Brain pericyte (primary cell): ENCODE measurements around the gene HIPK2.

Experiments
- DNase-seq: peaks from one replicate; pipeline ENCODE4 v3.0.0-alpha.2; 2012; ENCODE audit warnings: low read depth, low spot score

Gene HIPK2

DNA sequence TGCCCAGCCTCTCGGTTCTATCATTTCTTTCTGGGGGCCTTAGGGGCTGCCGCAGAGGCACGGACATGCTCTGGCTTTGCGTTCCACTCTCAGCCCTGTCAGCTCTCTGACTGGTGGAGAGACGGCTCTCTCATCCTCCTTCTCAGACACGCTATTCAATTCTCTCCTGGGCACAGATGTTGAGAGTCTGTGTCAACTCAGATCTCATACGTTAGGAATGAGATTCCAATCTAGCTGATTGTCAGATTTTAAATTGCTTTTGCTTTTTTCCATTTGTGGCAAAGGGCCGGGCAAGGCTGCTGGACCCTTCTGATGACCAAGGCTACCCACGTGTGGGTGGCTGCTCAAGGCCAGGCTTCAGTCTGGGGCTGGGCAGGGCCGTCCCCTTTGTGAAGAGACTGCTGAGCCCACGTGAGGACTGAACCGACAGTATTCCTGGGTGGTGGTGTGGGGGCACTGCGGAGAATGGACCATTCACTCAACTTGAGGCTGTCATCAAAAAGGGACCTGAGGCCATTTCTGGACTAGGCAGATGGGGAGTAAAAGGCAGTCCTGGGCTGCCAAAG is 182.8 kb downstream of the HIPK2 start:
- DNase-seq, result no peak

DNA sequence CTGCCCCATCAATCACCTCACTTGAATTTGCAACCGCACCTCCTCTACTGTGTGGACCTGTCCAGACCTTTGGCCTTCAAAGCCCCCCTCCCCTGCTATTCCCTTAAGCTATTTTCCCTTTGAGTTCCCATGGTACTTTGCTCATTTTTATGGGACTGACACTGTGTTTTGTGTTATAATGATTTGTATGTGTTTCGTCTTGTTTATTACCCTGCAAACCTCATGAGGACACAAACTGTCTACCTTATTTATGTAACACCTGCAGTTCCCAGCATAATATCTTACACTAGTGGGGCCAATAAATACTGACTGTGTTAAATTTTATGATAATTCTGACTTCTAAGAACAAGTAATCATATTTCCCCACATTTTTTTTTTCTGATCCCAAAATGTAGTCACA is 183.7 kb downstream of the HIPK2 start:
- no peak for DNase-seq

DNA sequence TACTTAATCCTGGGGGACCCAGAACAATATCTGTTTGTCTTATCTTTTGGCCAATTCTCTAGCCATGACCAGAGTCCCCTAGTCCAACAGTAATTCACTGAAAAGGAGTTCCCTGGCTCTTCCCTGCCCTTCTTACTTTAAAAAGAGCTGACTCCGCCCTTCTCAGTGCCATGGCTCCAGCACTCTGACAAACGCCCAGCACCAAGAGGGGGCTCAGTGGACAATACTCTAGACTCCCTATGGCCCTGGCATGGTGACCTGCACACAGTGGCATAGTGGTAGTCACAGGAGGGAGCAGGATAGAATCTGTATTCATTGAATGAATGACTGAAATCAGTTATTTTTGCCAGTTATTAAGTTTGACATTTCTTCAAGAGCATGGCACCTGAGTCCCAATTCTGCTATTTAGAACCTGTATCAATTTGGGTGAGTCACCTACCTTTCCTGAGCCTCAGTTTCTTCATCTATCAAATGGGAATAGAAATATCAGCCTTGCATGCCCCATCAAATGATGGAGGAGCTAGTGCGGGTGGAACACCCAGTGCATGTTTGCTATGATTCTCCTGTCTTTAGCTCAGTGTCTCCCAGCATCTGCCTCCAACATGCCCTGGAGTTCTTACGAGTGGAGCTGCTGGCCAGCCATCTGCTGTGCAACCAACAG is 184.9 kb downstream of the HIPK2 start:
- no peak for DNase-seq

DNA sequence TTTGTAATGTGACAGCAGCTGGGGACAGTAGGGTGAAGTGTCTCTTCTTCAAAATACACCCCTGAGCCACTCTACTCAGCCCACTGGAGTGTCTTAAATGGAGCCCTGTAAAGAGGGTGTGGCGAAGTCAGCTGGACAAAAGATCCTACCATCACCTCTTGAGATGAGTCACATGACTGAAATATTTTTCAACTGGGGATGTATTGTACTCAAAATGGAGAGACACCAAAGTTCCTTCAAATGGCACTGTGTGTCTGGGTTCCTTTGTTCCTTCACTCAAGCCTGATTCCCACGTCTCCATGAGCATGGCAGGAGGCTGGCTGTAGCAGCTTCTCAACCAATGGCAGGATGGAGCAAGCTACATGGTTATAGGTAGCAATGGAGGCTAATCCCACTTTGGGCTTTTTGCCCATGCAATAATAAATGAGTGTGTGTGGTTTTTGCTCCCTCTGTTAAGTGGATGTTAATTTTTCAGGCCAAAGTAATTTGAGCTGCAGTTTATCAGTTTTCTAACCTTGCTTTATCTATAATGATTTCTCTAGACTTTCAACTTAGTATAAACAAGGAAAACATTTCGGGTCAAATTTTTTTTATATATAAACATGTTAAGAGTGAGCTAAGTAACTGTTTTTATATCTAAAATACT is 186.1 kb downstream of the HIPK2 start:
- DNase-seq, result no peak

DNA sequence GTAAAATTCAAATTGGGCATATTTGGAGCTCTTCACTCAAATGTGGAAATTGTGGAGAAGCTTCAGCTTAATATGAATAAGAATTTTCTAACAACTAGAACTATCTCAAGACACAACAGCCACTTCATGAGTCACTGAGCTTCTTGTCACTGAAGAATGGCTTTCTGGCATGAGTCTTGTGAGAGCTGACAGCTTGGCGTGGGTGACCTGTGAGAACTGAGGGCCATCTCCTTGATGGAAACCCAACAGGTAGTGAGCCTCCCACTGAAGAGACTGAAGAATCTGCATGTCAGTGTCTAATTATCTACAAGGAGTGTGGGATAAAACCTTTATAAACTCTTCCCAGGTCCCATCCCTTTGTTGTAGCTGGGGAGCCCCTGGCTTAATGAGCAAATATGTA is 188.3 kb downstream of the HIPK2 start:
- no peak for DNase-seq

DNA sequence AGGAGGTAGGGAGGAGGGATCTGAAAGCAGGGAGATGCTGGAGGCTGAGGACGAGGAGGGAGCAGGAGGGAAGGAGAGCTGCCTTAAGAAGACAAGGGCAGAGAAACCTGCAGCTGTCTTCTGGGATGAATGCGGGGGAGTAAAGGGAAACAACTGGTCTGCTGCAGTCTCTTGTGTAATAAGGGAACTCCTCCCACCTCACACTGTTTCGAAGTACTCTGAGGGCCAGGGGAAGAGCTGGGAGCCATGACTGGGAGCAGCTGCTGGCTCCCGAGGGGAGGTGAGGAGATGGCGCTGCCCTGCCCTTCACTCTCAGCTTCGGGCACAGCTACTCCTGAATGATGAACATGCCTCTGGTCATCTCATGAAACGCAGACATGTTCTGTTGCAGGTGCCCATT is 189.2 kb downstream of the HIPK2 start:
- no peak for DNase-seq

DNA sequence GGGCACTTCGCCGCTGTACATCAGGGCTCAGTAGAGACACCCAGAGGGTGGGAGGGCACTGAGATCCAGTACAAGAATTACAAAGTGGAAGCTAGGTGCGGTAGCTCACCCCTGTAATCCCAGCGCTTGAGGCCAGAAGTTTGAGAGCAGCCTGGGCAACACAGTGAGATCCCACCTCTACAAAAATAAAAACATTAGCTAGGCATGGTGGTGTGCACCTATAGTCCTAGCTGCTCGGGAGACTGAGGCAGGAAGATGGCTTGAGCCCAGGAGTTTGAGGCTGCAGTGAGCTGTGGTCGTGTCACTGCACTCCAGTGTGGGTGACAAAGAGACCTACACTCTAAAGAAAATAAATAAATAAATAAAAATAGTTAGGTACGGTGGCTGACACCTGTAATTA is 190.3 kb downstream of the HIPK2 start:
- DNase-seq, result no peak

DNA sequence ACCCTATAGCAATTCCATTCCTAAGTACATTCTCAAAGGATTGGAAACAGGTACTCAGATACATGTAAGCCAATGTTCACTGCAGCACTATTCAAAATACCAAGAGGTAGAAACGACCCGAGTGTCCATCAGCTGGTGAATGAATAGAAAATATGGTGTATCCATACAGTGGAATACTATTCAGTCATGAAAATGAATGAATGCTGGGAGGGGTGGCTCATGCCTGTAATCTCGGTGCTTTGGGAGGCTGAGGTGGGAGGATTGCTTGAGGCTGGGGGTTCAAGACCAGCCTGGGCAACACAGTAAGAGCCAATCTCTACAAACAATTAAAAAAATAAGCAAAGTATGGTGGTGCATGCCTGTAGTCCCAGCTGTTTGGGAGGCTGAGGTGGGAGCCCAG is 191.5 kb downstream of the HIPK2 start:
- DNase-seq, result no peak

DNA sequence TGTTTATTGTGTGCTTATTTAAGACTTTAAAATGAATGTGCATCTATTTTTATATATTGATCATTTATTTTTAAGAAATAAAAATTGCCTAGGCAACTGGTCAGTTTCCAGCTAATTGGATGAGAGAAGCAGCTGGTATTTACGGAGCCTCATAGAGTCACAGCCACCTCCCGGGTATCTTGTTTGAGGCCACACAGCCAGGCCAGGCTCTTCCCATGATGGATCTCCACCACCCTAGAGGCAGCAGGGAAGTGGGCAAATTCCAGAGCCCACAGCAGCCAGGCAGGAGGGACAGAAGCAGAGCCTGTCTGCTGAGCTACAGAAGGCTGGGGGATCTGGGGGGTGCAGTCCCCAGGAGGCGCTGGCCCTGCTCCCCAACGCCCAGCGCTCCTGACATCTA is 192.8 kb downstream of the HIPK2 start:
- DNase-seq, result no peak

DNA sequence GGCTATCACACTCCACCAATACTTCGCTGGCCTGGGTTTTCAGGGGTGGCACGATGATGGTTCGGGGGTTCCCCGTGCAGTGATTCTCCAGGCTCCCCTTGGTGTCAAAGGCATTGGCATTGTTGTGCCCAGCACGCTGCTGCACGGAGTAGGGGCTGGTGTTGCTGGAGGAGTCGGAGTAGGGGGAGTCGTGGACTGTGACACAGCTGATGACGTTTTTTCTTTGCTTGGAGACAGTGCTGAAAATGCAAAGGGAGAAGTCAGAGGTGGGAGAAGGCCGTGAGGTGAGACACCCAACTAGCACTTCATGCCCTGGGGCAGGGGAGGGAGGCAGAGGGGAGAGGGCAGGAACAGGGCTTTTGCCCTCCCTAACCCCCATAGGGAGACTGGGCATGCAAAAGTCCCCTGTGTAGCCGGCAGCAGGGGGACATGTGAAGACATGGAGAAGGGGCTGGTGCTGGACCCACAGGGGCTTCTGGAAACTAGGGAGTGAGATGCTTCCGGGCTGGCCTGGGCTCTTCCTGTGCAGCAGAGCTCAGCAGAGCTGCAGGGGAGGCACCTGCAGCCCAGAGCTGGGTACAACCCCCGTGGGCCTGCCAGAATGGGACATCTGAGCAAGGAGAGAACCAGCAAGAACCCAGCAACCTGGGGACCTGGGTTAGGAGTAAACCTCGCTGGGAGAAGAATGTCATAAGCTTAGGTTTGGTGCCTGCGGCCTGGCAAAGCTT is 193.8 kb downstream of the HIPK2 start:
- no peak for DNase-seq

DNA sequence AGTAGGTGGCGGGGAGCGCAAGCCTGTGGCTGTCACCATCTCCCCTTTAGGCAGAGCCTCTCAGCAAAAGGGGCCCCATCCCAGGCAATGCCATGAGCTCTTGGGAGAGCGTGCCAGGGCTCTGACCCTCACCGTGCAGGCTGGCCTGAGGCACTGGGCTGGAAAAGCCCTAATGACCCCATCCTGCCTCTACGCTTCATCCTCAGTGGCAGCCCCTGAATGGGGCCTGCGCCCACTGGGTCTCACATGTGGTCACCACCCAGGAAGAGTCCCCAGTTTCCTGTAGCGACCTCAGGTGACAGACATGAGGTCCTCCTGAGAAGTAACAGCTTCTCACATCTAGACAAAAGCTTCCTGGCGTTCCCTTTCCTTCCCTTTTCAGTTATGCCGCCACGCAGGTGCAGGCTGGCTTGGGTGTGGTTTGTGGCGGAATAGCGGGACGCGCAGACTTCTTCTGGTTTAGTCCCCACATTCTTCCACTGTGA is 195.1 kb downstream of the HIPK2 start:
- DNase-seq, result no peak

DNA sequence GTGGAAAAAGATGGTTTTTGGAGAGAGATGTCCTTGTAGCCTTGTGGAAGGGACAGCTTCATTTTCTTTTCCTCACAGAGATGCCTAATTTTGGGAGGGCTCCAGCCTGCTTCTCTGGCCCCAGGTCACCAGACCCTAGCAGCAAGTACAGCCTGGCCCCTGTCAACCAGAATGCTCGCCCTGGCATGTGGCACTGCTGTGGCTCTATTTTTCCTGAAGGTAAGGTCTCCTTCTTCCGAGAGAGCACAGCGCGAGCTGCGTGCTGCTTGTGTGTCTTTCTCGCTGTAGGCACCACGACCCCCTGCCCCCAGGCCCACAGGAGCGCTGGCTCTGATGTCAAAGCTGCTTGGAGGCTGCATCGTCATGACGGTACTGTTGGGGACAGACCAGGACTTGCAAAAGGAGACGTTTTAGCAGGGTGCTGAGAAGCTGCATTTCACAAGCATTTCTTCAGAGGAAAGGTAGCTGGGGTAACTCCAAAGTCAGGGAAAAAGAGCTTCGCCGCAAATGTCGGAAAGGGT is 195.6 kb downstream of the HIPK2 start:
- no peak for DNase-seq

DNA sequence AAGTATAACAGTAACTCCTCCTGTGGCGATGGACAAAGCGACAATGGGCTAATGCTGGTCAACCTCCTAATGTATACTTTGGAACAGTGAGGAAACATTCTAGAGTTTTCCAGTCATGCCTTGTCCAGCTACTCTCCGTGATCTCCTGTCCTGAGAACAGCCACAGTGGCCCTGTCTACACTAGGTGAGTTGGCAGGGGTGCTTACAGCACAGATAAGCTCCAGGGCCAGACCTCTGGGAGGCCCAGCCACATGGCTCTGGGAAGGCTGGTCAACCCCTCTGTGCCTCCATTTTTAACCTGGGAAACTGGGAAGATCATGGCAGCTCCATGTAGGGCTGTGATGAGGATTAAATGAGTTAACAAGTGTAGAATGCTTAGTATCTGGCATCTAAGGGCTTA is 197.4 kb downstream of the HIPK2 start:
- DNase-seq, result no peak

DNA sequence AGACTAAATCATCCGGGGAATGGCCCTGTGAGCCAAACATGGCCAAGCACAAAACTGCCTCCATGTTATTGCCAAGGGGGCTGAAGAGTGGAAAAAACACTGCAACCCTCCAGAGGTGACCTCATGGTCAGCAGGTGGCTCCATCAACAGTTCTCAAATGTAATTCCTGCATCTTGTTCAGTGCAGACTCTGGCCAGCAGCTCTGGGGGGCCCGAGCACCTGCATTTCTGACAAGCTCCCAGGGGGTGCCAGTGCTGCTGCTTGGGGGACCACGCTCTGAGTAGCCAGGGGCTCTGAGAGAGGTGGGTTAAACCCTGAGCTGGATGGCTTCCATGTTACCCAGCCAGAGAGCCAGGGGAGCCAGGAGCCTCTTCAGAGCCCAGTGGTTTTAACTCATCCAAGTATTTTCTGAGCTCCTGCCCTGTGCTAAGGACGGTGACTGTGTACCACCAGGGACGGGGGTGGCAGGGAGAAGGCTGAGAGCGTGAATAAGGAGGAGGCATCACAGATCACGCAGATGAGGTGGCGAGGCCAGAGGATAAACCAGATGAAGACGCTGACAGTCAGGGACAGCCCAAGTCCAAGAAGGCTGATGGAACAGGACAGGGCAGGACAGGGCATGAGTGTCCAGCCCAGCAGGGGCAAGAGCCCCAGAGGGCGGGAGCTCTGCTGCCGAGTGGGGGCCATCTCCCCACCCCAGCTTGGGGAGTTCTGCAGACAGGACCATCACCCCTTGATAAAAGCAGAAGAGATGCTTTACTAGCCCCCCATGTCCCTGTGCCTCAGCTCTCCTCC is 201.4 kb downstream of the HIPK2 start:
- no peak for DNase-seq

DNA sequence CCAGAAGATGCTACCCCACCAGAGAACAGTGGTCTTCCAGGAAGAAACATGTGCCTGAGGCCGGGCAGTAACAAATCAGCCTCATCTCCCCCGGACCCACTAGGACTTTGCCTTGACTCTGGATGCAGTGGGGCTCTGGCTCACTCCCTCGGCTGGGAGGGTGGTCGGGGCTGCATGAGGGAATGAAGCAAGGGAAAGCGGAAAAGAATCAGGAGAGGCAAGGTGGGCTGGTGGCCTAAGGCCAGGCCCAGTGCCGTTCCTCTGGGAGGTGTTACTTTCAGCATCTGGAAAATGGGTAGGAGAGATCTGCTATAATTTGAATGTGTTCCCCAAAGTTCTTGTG is 202.5 kb downstream of the HIPK2 start:
- no peak for DNase-seq

DNA sequence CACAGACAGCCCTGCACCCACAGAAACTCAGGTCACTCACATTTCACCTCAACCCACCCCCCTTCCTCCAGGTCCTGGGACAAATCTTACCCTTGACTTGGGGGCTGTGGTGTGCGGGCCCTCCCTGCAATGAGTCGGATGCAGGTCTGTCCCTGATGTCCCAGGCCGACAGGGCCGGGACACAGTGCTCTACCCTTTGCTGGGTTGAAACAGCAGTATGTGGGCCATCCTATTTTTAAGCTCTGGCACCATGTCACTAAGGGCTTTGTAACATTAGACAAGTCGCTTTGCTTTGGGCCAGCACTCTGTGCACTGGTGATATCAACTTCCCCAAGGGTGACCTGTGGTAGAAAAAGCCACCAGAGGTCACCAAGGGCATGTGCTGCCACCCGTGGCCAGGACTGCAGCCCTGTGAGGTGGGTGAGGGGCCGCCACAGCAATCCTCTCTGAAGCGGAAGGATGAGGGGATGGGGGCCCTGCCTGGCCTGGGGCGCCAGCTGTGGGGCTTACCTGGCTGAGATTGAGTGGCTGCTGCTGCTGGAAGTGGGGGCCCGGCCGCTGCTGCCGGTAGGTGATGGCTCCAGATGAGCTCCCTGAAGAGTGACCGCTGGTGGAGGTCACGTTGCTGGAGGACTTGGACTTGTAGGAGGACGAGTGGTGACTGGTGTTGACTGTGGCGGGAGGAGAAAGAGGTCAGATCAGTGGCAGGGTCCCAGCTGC is 203.0 kb downstream of the HIPK2 start:
- no peak for DNase-seq

DNA sequence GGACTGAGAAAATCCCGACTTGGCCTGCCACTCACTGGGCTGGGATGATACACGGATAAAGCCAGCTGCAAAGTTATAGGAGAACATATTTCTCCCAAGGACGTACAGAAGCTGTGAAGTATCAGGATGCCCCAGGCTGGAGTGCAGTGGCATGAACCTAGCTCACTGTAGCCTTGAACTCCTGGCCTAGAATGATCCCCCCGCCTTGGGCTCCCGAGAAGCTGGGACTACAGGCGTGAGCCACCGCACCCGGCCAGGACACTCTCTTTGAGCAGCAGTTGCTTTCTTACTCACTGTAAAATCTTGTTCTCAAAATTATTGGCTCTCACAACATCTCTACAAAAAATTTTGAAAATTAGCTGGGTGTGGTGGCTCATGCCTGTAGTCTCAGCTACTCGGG is 203.9 kb downstream of the HIPK2 start:
- DNase-seq, result no peak

DNA sequence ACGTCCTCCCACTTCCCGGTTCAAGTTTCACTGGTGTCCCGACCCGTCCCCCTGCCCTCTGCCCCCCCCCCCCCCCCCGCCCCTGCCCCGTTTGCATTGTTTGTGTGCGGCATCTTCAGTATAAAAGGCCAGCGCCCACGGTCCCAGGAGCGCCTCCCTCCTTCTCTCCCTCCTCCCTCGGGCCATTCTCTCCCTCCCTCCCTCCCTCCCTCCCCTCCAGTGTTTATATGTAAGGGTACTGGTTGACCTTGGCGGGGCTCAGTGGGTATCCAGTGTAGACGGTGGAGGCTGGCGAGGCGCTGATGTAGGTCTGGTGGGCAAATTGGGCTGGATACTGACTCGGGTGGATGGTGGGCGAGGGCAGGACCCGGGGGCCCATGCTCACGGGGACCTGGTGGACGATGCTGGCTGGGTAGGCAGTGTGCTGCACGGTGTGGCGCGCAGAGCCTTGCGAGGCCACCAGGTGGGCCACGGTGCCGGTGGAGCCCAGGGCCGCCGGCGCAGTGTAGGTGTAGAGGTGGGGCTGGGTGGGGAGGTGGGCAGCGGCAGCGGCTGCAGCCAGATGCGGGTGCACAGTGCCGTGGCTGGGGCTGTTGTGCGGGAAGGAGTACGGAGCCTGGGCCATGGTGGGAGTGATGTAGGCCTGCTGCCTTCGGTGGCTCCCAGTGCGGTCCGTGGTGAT is 205.0 kb downstream of the HIPK2 start:
- DNase-seq, result no peak

DNA sequence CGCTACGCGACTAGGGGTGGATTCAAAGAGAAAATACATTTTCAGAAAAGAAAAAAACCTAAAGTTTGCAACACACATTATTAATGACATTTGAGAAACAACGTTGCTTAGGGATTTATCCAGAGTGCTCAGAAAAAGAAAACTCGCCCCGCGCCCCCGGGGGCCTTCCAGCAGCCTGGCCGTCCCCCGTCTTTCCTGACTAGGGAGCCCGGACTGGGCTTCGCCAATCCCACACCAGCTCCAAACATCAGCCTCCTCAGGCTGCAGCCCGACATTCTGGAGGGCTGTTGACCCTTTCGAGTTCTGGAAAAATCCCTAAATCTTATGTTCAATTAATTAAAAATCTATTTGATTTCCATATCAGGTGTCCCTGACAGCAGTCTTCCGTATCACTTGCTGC is 205.7 kb downstream of the HIPK2 start:
- no peak for DNase-seq

DNA sequence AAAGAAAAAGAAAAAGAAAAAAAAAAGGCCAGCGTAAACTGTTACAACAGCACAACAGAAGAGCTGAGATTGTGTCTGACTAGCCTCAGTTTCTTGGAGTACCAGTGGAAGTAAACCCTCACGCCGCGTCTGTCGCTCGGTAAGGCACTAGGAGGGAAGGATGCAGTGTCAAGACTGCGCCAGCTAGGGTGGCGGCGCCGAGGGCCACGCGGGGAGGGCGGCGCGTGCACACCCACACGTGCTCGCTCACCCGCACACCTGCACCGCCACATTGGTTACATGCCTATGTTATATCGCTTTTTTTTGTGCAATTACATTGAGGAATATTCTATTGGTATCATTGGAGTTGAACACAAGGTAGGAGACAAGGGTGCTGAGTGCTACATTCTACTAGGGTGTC is 206.1 kb downstream of the HIPK2 start:
- no peak for DNase-seq
